Measurements from ENCODE around the gene LPP. TPM values are rescaled to one million over a fixed set of nuclear protein-coding genes. Genes with fewer than 3 reads are reported as not detected.
A peak's percentile ranks its signal among the peaks of the same experiment; 100 is the strongest.

LPP gene
- total RNA-seq, 1 experiment from 2014 or later: 20.4 TPM

GRCh38 chr3:188575501-188575900 is 421.5 kb downstream of the LPP start:
- Histone ChIP-seq H3K36me3 (ENCODE audit: low read depth, low read length) (no peaks in the 10 kb centered on the region), H3K4me1 (ENCODE audit: insufficient read depth, low read length) (peaks cover 3% of the 10 kb centered on the region; the same call in 1 of the 2 replicates), H3K79me2 (ENCODE audit: low read length) (no peaks in the 10 kb centered on the region), H3K4me2 (ENCODE audit: low read length) (no peak overlapping the region), H3K9me3 (ENCODE audit: low read length) (no peaks in the 10 kb centered on the region), H4K20me1 (ENCODE audit: low read length) (no peaks in the 10 kb centered on the region), H3K27me3 (ENCODE audit: low read length) (no peaks in the 10 kb centered on the region), H3K27ac (ENCODE audit: low read length) (no peak overlapping the region), H3K4me3 (ENCODE audit: low read length) (no peak overlapping the region), H2AFZ (ENCODE audit: low read length) (no peak overlapping the region), H3F3A (ENCODE audit: low read length, unreplicated experiment) (no peaks in the 10 kb centered on the region), H3K9ac (ENCODE audit: low read length) (no peak overlapping the region), H3K9me2 (replicated peaks; ENCODE audit: low read length) (no peaks in the 10 kb centered on the region)
- ChIA-PET POLR2A (ENCODE audit: unreplicated experiment) (no interaction called here), CTCF (no interaction called here)
- DNase-seq (no peak), ATAC-seq (no peak)
- BruUV-seq (replicated peaks): no TSS peak
- TF ChIP-seq EZH2phosphoT487 (IDR thresholded peaks at IDR 0.05; ENCODE audit: borderline replicate concordance, low read length) (no peak), CTCF (conservative IDR thresholded peaks at IDR 0.05; ENCODE audit: low read depth, low read length) (no peak), EZH2 (IDR thresholded peaks at IDR 0.05; ENCODE audit: low read length, unreplicated experiment) (no peak)
- intact Hi-C loops (cut with micrococcal nuclease): no loop called here

GRCh38 chr3:188577539-188577938 is 423.6 kb downstream of the LPP start:
- H3K4me1 ChIP-seq (ENCODE audit: insufficient read depth, low read length): peaks cover 3% of the 10 kb centered on the region; the same call in 1 of the 2 replicates
- H3K9ac ChIP-seq (ENCODE audit: low read length): no peak overlapping the region
- no TSS peak for BruUV-seq (replicated peaks)
- DNase-seq (no peak), ATAC-seq (no peak)
- H3K4me3 ChIP-seq (ENCODE audit: low read length): no peak overlapping the region
- no peaks in the 10 kb centered on the region for H3K27me3 ChIP-seq (ENCODE audit: low read length)
- H2AFZ ChIP-seq (ENCODE audit: low read length): no peak overlapping the region
- no peaks in the 10 kb centered on the region for H3K79me2 ChIP-seq (ENCODE audit: low read length)
- intact Hi-C loops (cut with micrococcal nuclease): no loop called here
- TF ChIP-seq EZH2phosphoT487 (IDR thresholded peaks at IDR 0.05; ENCODE audit: borderline replicate concordance, low read length) (no peak), CTCF (conservative IDR thresholded peaks at IDR 0.05; ENCODE audit: low read depth, low read length) (no peak), EZH2 (IDR thresholded peaks at IDR 0.05; ENCODE audit: low read length, unreplicated experiment) (no peak)
- H3K9me2 ChIP-seq (replicated peaks; ENCODE audit: low read length): no peaks in the 10 kb centered on the region
- CTCF ChIA-PET: no interaction called here
- H3K27ac ChIP-seq (ENCODE audit: low read length): no peak overlapping the region
- H3K36me3 ChIP-seq (ENCODE audit: low read depth, low read length): no peaks in the 10 kb centered on the region
- POLR2A ChIA-PET (ENCODE audit: unreplicated experiment): no interaction called here
- H3K9me3 ChIP-seq (ENCODE audit: low read length): no peaks in the 10 kb centered on the region
- H3K4me2 ChIP-seq (ENCODE audit: low read length): no peak overlapping the region
- no peaks in the 10 kb centered on the region for H3F3A ChIP-seq (ENCODE audit: low read length, unreplicated experiment)
- no peaks in the 10 kb centered on the region for H4K20me1 ChIP-seq (ENCODE audit: low read length)

GRCh38 chr3:188578576-188579363 is 424.8 kb downstream of the LPP start:
- DNase-seq: peak; percentile 38
- peaks cover 8% of the 10 kb centered on the region for H3F3A ChIP-seq (ENCODE audit: low read length, unreplicated experiment)
- POLR2A ChIA-PET (ENCODE audit: unreplicated experiment): no interaction called here
- H3K9me2 ChIP-seq (replicated peaks; ENCODE audit: low read length): no peaks in the 10 kb centered on the region
- H3K79me2 ChIP-seq (ENCODE audit: low read length): no peaks in the 10 kb centered on the region
- H3K4me1 ChIP-seq (ENCODE audit: insufficient read depth, low read length): peaks cover 12% of the 10 kb centered on the region
- no peak overlapping the region for H3K9ac ChIP-seq (ENCODE audit: low read length)
- no peaks in the 10 kb centered on the region for H3K27me3 ChIP-seq (ENCODE audit: low read length)
- H3K27ac ChIP-seq (ENCODE audit: low read length): no peak overlapping the region
- ATAC-seq: no peak
- H3K4me2 ChIP-seq (ENCODE audit: low read length): no peak overlapping the region
- BruUV-seq (replicated peaks): no TSS peak
- no peaks in the 10 kb centered on the region for H4K20me1 ChIP-seq (ENCODE audit: low read length)
- no peak overlapping the region for H3K4me3 ChIP-seq (ENCODE audit: low read length)
- H3K9me3 ChIP-seq (ENCODE audit: low read length): no peaks in the 10 kb centered on the region
- no peak for TF ChIP-seq EZH2 (IDR thresholded peaks at IDR 0.05; ENCODE audit: low read length, unreplicated experiment)
- no peak for TF ChIP-seq EZH2phosphoT487 (IDR thresholded peaks at IDR 0.05; ENCODE audit: borderline replicate concordance, low read length)
- no peak for TF ChIP-seq CTCF (conservative IDR thresholded peaks at IDR 0.05; ENCODE audit: low read depth, low read length)
- H3K36me3 ChIP-seq (ENCODE audit: low read depth, low read length): no peaks in the 10 kb centered on the region
- intact Hi-C loops (cut with micrococcal nuclease): no loop called here
- H2AFZ ChIP-seq (ENCODE audit: low read length): no peak overlapping the region
- CTCF ChIA-PET: no interaction called here

Data from PC-3 (cell line).